Measurements from ENCODE around the gene MICOS13. TPM values are rescaled to one million over a fixed set of nuclear protein-coding genes. Genes with fewer than 3 reads are reported as not detected.

The MICOS13 gene
- total and polyA plus RNA-seq, 4 donors, result 26.6 to 184 (median 77.6) TPM

- Histone ChIP-seq H3K4me1 (ENCODE audit: control insufficient read depth in 5 of 5, insufficient read depth in 5 of 5, low read length in 5 of 5) (peaks cover 0 to 3% (median 0%) of the 10 kb centered on the region in 5 donors), H3K36me3 (ENCODE audit: control insufficient read depth in 4 of 4, insufficient read depth in 4 of 4, low read length in 4 of 4) (peaks cover 9 to 68% (median 24%) of the 10 kb centered on the region in 4 donors), H3K9ac (ENCODE audit: insufficient read depth in 1 of 2, low read length in 2 of 2) (no peak overlapping the region), H3K27ac (ENCODE audit: low read depth in 1 of 2, low read length in 1 of 2) (no peak overlapping the region), H3K9me3 (ENCODE audit: control insufficient read depth in 4 of 4, insufficient read depth in 3 of 4, low read length in 3 of 4) (no peaks in the 10 kb centered on the region), H3K4me3 (no peak overlapping the region), H3K27me3 (ENCODE audit: control insufficient read depth in 3 of 3, insufficient read depth in 3 of 3, low read length in 2 of 3) (no peaks in the 10 kb centered on the region)
- ATAC-seq (ENCODE audit: insufficient read depth, low FRiP score), result no peak
- WGBS, 2 donors, result 93 to 94% methylated on average over 38 of the region's 38 CpGs
- TF ChIP-seq CTCF (IDR thresholded peaks at IDR 0.05; ENCODE audit: control extremely low read depth, extremely low read depth), result no peak
- DNase-seq, result no peak
Observed at GRCh38 chr19:5698635-5699422, 18.5 kb upstream of the MICOS13 start.

GRCh38 chr19:5697890-5698634 lies 17.7 kb upstream of the MICOS13 start:
- no peak for ATAC-seq (ENCODE audit: insufficient read depth, low FRiP score)
- no peak overlapping the region for H3K9ac ChIP-seq (ENCODE audit: insufficient read depth in 1 of 2, low read length in 2 of 2)
- peaks cover 11 to 68% (median 22%) of the 10 kb centered on the region in 4 donors for H3K36me3 ChIP-seq (ENCODE audit: control insufficient read depth in 4 of 4, insufficient read depth in 4 of 4, low read length in 4 of 4)
- no peak for TF ChIP-seq CTCF (IDR thresholded peaks at IDR 0.05; ENCODE audit: control extremely low read depth, extremely low read depth)
- no peak for DNase-seq
- H3K4me3 ChIP-seq, result no peak overlapping the region
- H3K9me3 ChIP-seq (ENCODE audit: control insufficient read depth in 4 of 4, insufficient read depth in 3 of 4, low read length in 3 of 4), result no peaks in the 10 kb centered on the region
- WGBS, 2 donors, result 87 to 88% methylated on average over 29 to 30 of the region's 30 CpGs
- H3K27ac ChIP-seq (ENCODE audit: low read depth in 1 of 2, low read length in 1 of 2), result no peak overlapping the region
- peaks cover 0 to 5% (median 0%) of the 10 kb centered on the region in 5 donors for H3K4me1 ChIP-seq (ENCODE audit: control insufficient read depth in 5 of 5, insufficient read depth in 5 of 5, low read length in 5 of 5)
- no peaks in the 10 kb centered on the region for H3K27me3 ChIP-seq (ENCODE audit: control insufficient read depth in 3 of 3, insufficient read depth in 3 of 3, low read length in 2 of 3)

GRCh38 chr19:5697022-5697889 lies 16.9 kb upstream of the MICOS13 start:
- no peak overlapping the region for H3K27ac ChIP-seq (ENCODE audit: low read depth in 1 of 2, low read length in 1 of 2)
- WGBS, 2 donors, result 83% methylated on average over 25 of the region's 25 CpGs
- H3K9me3 ChIP-seq (ENCODE audit: control insufficient read depth in 4 of 4, insufficient read depth in 3 of 4, low read length in 3 of 4), result no peaks in the 10 kb centered on the region
- H3K36me3 ChIP-seq (ENCODE audit: control insufficient read depth in 4 of 4, insufficient read depth in 4 of 4, low read length in 4 of 4), result peaks cover 11 to 76% (median 26%) of the 10 kb centered on the region in 4 donors
- DNase-seq (no peak), ATAC-seq (ENCODE audit: insufficient read depth, low FRiP score) (no peak)
- peaks cover 0 to 7% (median 0%) of the 10 kb centered on the region in 5 donors for H3K4me1 ChIP-seq (ENCODE audit: control insufficient read depth in 5 of 5, insufficient read depth in 5 of 5, low read length in 5 of 5)
- no peak overlapping the region for H3K9ac ChIP-seq (ENCODE audit: insufficient read depth in 1 of 2, low read length in 2 of 2)
- TF ChIP-seq CTCF (IDR thresholded peaks at IDR 0.05; ENCODE audit: control extremely low read depth, extremely low read depth), result no peak
- no peak overlapping the region for H3K4me3 ChIP-seq
- H3K27me3 ChIP-seq (ENCODE audit: control insufficient read depth in 3 of 3, insufficient read depth in 3 of 3, low read length in 2 of 3), result no peaks in the 10 kb centered on the region
